Keratinocyte (primary cell): ENCODE measurements around the gene P2RY8. TPM values are rescaled to one million over a fixed set of nuclear protein-coding genes. Genes with fewer than 3 reads are reported as not detected.

Experiments used
- DNase-seq: peaks from one replicate; pipeline ENCODE4 v3.0.0-alpha.2; 2011; ENCODE audit warnings: low read depth, missing footprints, low spot score
- FAIRE-seq: peaks from 2 replicates; lab custom pipeline; 2011; peaks lifted over from hg19 to GRCh38; lab: Jason Lieb, UNC
- H2AFZ ChIP-seq: 2 replicates; pipeline ENCODE4 v1.6.0; 2012; ENCODE audit warnings: low read length, control low read depth, inconsistent platforms; ENCODE audit not compliant: control insufficient read depth
- H3K27ac ChIP-seq: 2 replicates; pipeline ENCODE4 v1.5.1; 2011; ENCODE audit warnings: low read length; ENCODE audit not compliant: control insufficient read depth, insufficient read depth
- H3K27me3 ChIP-seq: 3 replicates; pipeline ENCODE4 v1.6.0; 2011; ENCODE audit warnings: low read length; ENCODE audit not compliant: control insufficient read depth, insufficient read depth; ENCODE audit errors: extremely low read depth
- H3K36me3 ChIP-seq, 2 experiments: 2 replicates in 1 of 2; 3 replicates in 1 of 2; pipeline ENCODE4 v1.5.1; 2011; ENCODE audit warnings: low read length in 2 of 2, mild to moderate bottlenecking in 1 of 2; ENCODE audit not compliant: control insufficient read depth in 2 of 2, insufficient read depth in 2 of 2; ENCODE audit errors: extremely low read depth in 1 of 2
- H3K4me1 ChIP-seq: 3 replicates; pipeline ENCODE4 v1.5.1; 2011; ENCODE audit warnings: low read length; ENCODE audit not compliant: control insufficient read depth, insufficient read depth; ENCODE audit errors: extremely low read depth
- H3K4me2 ChIP-seq: 3 replicates; pipeline ENCODE4 v1.6.0; 2011; ENCODE audit warnings: low read depth, low read length; ENCODE audit not compliant: control insufficient read depth, insufficient read depth; ENCODE audit errors: extremely low read depth
- H3K4me3 ChIP-seq, 3 experiments: fragments of 200-600 bp in 1 of 3; sonication (generic) in 1 of 3; 2 replicates in 2 of 3; 3 replicates in 1 of 3; pipeline ENCODE4 v1.5.1; 2011 to 2016; ENCODE audit warnings: low read length in 3 of 3, mild to moderate bottlenecking in 3 of 3, control low read depth in 2 of 3, inconsistent platforms in 1 of 3, low read depth in 1 of 3, mixed read lengths in 1 of 3, mixed run types in 1 of 3, moderate library complexity in 1 of 3; ENCODE audit not compliant: control insufficient read depth in 2 of 3, insufficient read depth in 2 of 3; ENCODE audit errors: extremely low read depth in 1 of 3
- H3K79me2 ChIP-seq: 2 replicates; pipeline ENCODE4 v1.6.0; 2012; ENCODE audit warnings: low read length; ENCODE audit not compliant: control insufficient read depth, insufficient read depth
- H3K9ac ChIP-seq: 3 replicates; pipeline ENCODE4 v1.6.0; 2011; ENCODE audit warnings: low read length; ENCODE audit not compliant: control insufficient read depth, insufficient read depth; ENCODE audit errors: extremely low read depth
- H3K9me1 ChIP-seq: 3 replicates; pipeline ENCODE4 v1.6.0; 2011; ENCODE audit warnings: low read length; ENCODE audit not compliant: control insufficient read depth, insufficient read depth; ENCODE audit errors: extremely low read depth
- H3K9me3 ChIP-seq: 2 replicates; pipeline ENCODE4 v1.5.1; 2012; ENCODE audit warnings: low read depth, low read length; ENCODE audit not compliant: control insufficient read depth
- H4K20me1 ChIP-seq: 3 replicates; pipeline ENCODE4 v1.6.0; 2011; ENCODE audit warnings: low read length; ENCODE audit not compliant: control insufficient read depth, insufficient read depth; ENCODE audit errors: extremely low read depth
- EZH2 ChIP-seq: IDR thresholded peaks from one replicate; pipeline ENCODE4 v1.6.1; 2012; ENCODE audit warnings: inconsistent platforms, mild to moderate bottlenecking, low read length, moderate library complexity
- dilution Hi-C: fragments of 300-500 bp; cut with MboI; formaldehyde crosslinking; loops from one replicate; pipeline ENCODE4 v1.7.0; 2020; ENCODE audit warnings: low sequenced_read_pairs; ENCODE audit not compliant: extremely low pct_ligation_motif_present
- polyA plus RNA-seq, 5 experiments: library from polyadenylated mRNA; depleted of rRNA in 3 of 5; stranded (reverse) in 3 of 5; stranded (forward) in 1 of 5; unstranded in 1 of 5; fragments of >200 nt; gene quantifications; 1 replicate in 1 of 5; 2 replicates in 3 of 5; 3 replicates in 1 of 5; pipeline versions ENCODE4 v1.2.1 to v1.2.3, GENCODE V29; 2011 to 2012; ENCODE audit warnings: missing spikeins in 2 of 5, low read depth in 1 of 5, low replicate concordance in 1 of 5
- TF ChIP-seq, protein P1 (sequence below), 3 experiments: IDR thresholded peaks in 1 of 3; conservative IDR thresholded peaks in 1 of 3; optimal IDR thresholded peaks in 1 of 3; 2 replicates in 2 of 3; 3 replicates in 1 of 3; pipeline versions ENCODE3 to v1.5.1; 2011; ENCODE audit warnings: low read length in 3 of 3, mild to moderate bottlenecking in 3 of 3, moderate library complexity in 2 of 3, control low read depth in 1 of 3, inconsistent platforms in 1 of 3; ENCODE audit not compliant: insufficient read depth in 2 of 3; ENCODE audit errors: extremely low read depth in 1 of 3

P2RY8 gene
- polyA plus RNA-seq, 1 donor (not counting 4 experiments of a cell fraction or from before 2014, with no cell fraction given), result not detected

DNA sequence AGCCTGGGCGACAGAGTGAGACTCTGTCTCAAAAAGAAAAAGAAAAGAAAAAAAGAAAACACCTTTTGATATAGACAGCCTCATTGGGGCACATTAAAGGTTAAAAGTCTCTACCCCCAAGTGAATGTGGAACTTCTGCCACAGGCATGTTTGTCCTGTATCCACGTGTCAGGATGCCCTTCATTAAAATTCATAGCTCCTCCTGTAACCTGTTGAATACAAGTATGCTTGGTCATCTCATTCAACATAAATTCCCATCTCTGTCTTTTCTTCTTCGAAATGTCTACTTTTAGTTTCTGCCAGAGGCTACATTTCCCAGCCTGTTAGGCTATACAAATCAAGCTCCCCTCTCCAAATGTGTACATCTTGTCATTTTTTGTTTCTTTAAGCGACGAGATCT is 25.8 kb downstream of the P2RY8 start:
- Histone ChIP-seq H3K27ac (no peak overlapping the region), H4K20me1 (no peaks in the 10 kb centered on the region), H2AFZ (no peak overlapping the region), H3K9me3 (peaks cover 2% of the 10 kb centered on the region), H3K9me1 (no peaks in the 10 kb centered on the region), H3K4me3 (no peak overlapping the region), H3K9ac (no peak overlapping the region), H3K27me3 (no peaks in the 10 kb centered on the region), H3K4me1 (no peaks in the 10 kb centered on the region), H3K4me2 (no peak overlapping the region), H3K79me2 (no peaks in the 10 kb centered on the region), H3K36me3 (no peaks in the 10 kb centered on the region)
- FAIRE-seq (no peak), DNase-seq (no peak)
- no peak for TF ChIP-seq EZH2
- TF ChIP-seq, protein P1, sequence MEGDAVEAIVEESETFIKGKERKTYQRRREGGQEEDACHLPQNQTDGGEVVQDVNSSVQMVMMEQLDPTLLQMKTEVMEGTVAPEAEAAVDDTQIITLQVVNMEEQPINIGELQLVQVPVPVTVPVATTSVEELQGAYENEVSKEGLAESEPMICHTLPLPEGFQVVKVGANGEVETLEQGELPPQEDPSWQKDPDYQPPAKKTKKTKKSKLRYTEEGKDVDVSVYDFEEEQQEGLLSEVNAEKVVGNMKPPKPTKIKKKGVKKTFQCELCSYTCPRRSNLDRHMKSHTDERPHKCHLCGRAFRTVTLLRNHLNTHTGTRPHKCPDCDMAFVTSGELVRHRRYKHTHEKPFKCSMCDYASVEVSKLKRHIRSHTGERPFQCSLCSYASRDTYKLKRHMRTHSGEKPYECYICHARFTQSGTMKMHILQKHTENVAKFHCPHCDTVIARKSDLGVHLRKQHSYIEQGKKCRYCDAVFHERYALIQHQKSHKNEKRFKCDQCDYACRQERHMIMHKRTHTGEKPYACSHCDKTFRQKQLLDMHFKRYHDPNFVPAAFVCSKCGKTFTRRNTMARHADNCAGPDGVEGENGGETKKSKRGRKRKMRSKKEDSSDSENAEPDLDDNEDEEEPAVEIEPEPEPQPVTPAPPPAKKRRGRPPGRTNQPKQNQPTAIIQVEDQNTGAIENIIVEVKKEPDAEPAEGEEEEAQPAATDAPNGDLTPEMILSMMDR (optimal IDR thresholded peaks at IDR 0.05 in 1 of 3, IDR thresholded peaks at IDR 0.05 in 1 of 3, conservative IDR thresholded peaks at IDR 0.05 in 1 of 3; ENCODE audit: extremely low read depth in 1 of 3, insufficient read depth in 2 of 3, low read length in 3 of 3), result no peak
- dilution Hi-C loops, result no loop called here

DNA sequence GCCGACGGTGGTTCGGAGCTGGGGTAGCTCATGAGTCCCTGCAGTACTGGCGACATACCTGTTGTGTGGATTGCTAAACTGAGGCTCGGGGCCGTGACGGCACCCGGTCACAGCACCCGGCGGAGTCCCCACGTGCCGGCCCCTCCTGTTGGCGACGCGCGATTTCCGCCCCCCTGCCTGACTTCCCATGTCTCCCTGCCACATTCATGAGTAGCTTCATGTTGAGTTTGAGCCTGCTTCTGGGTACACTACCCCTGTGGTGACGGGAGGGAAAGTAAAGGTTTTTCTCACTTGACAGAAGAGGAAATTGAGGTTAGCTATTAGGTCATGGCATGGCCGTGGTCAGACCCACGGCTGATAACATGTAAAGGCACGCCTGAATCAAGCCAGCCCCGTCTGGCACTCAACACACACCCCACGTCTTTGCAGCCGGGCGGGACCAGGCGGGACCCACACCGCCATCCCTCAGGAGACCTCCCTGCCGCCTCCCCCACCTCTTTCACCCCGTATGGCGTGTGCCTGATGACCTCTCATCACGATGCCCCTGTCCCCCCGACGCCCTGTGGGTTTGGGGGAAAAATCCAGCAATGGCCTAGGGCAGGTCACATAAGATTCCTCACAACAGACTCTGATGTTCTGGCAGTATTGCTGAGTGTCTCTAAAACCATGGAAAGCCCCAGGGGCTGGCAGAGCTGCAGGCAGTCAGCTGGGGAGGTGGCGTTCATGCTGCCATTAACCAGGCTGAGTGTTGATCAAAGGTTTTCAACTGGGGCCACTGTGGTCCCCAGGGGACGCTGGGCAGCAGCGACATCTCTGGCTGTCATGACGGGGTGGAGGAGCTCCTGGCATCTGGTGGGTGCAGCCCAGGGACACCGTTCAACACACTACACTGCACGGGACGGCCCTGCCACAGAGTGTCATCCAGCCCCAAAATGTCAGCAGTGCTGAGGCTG is 29.2 kb downstream of the P2RY8 start:
- DNase-seq (no peak), FAIRE-seq (no peak)
- Histone ChIP-seq H3K27ac (no peak overlapping the region), H3K36me3 (no peaks in the 10 kb centered on the region), H4K20me1 (no peaks in the 10 kb centered on the region), H3K9me3 (peaks cover 2% of the 10 kb centered on the region), H3K4me2 (no peak overlapping the region), H3K9ac (no peak overlapping the region), H3K4me1 (no peaks in the 10 kb centered on the region), H3K4me3 (no peak overlapping the region), H3K9me1 (no peaks in the 10 kb centered on the region), H2AFZ (no peak overlapping the region), H3K27me3 (no peaks in the 10 kb centered on the region), H3K79me2 (no peaks in the 10 kb centered on the region)
- TF ChIP-seq EZH2, result no peak
- TF ChIP-seq, protein P1 (optimal IDR thresholded peaks at IDR 0.05 in 1 of 3, IDR thresholded peaks at IDR 0.05 in 1 of 3, conservative IDR thresholded peaks at IDR 0.05 in 1 of 3; ENCODE audit: extremely low read depth in 1 of 3, insufficient read depth in 2 of 3, low read length in 3 of 3), result no peak
- dilution Hi-C loops, result no loop called here
